UCSD-AML1 (cell line): ENCODE results near the gene SNX30.

Experiments used
- DNase-seq: peaks from one replicate; lab custom pipeline; 2025; ENCODE audit not compliant: unreplicated experiment; lab: John Stamatoyannopoulos, UW

SNX30 gene

DNA sequence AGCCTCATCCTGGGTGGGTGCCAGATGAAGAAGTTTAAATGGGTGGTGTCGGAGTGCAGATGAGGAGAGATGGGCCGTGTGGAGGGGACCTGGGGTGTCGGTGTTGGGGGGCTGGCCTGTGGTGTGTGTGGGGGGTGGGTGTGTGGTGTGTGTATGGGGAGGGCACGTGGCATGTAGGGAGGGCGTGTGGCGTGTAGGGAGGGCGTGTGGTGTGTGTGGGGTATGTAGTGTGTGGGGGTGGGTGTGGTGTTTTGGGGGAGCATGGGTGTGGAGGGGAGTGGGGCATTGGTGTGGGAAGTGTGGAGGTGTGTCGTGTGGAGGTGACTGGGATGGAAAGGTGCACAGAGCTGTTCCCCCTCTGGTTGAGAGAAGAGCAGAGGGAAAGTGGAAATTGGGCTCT is 105.6 kb downstream of the SNX30 start:
- DNase-seq = no peak

DNA sequence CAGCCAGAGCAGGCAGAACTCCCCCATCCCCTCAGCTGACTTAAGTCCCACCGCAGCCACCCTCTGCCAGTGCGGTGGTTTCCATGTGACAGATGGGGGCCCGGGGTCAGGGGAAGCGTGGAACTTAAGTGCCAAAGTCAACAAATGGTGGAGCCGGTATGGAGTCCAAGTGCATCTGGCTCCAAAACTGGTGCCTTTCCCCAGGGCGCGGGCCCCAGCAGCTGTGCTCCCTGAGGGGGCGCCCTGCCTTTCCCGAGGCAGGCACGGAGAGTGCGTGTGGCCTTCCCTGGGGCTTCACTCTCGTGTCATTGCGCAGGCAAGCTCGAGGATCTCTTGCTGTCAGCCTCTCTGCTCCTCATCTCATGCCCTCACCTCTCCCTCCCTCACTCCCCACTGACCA is 106.3 kb downstream of the SNX30 start:
- no peak for DNase-seq

DNA sequence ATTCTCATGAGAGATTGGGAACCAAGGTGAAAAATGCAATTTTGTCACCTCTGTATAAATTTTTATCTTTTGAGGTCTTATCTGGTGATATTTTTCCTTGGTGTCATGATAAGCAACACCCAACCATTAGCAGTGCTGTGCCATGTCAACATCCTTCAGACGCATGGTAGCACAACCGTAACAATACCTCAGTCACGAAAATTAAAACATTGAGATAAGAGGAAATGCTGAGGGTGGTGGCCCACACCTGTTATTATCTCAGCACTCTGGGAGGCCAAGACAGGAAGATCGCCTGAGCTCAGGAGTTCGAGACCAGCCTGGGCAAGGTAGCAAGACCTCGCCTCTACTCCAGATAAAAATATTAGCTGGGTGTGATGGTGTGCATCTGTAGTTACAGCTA is 107.4 kb downstream of the SNX30 start:
- DNase-seq = no peak

DNA sequence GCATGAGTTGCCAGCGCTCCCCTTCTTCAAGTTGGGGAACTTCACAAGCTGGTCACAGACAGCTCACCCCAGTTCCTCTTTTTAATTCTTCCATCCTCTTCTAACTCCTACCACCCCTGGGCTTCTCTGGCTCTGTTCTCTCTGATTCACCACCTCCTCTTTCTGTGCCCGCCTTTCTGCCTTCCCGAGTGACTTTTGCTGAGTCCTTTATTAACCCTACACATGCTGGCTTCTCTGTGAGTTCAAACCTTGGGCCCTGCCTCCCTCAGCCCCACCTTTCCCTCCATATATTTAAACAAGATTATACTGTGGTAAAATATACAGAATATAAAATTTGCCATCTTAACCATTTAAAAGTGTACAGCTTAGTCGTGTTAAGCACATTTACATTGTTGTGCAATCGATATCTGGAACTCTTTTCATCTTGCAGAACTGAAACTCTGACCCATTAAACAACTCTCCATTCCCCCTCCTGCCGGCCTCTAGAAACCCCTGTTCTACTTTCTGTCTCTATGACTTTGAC is 108.1 kb downstream of the SNX30 start:
- peak; percentile 61 for DNase-seq

DNA sequence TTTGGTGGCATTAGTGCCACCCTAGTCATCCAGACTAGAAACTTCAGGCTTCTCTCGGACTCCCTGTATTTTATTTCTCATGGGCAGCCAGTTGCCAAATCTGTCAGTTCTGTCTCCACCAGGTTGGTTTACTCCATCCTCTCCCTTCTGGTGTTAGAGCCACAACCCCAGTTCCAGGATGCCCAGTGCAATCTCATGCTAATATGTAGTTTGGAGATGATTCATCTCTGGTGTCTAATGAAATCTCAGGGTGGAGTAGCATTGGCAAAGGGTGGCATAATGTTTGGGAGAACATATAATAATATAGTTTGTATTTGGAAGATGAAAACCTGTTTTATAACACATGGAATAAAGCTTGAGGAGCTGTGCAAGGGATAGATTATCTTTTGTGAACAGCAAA is 109.9 kb downstream of the SNX30 start:
- no peak for DNase-seq

DNA sequence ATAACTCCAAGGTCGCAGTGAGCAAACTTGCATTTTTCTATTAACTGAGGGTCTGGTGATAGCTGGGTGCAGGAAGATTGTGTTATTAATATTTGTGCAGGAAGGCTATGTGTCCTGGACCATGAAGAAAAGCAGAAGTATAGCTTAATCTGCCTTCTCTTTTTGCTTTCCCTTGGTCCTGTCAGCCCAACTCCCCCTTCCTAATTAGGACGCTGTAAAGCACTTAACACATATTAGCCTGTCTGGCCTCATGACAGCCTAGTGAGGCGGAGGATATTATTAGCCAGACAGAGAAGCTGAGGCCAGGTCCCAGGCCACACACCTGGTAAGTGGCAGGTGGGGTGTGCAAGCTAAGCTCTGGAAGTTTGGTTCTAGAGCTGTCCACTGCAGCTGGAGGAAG is 110.6 kb downstream of the SNX30 start:
- no peak for DNase-seq

DNA sequence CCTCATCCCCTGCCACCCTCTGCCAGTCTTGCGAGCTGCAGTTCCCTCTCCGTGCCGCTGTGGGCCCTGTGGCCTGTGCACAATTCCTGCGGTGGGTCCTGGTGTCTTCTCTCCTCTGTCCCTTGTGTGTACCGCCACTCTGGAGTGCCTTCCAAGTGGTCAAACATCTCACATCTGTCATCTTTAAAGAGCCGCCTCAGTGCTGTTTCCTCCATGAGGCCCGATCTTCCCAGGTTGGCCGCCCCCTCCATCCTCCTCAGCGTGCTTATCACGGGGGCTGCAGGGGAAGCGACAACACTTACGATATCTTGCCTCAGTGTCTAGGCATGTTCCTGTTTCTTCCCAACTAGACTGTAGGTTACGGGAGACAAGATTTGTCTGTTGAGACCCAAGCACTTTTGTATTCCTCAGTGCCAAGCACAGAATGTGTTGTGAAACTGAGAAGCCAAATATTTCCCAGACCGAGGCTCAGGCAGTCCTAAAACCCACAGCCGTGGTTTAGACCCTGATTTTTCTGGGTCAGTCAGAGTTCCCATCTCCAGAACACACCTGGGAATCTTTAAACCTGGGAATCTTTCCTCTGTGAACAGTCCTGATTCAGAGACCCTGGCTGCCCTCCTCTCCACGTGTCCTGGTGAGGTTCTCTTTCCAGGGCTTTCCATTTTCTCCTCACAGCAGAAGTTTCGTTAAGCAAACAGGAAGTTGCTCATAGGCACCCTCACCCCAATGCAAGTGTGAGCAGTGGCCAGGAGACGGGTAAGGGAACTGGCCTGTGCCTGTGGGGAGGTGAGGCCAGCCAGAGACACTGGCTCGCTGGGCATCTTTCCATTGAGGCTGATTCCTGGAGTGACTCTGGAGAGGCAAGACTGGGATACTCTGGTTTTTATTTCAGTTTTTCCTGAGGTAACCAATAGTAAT is 111.3 kb downstream of the SNX30 start:
- peak; percentile 54 for DNase-seq

DNA sequence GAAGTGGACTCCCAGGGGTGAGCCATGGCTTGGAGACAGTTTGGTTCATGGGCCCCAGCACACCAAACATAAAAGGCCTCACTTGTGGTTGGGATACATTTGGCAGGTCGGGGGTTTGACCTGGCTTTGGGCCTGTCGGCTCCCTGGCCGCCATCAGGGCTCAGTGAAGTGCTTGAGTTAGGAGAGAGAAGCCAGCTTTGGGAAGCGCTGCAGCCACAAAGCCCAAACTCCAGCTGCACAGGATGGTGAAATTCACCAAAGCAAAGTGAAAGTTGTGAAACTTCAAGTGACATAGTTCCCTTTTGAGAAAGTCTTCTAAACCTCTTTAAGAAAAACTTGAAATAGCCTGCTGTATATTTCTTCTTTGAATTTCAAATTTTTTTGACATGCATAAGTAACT is 112.7 kb downstream of the SNX30 start:
- DNase-seq = peak; percentile 51

DNA sequence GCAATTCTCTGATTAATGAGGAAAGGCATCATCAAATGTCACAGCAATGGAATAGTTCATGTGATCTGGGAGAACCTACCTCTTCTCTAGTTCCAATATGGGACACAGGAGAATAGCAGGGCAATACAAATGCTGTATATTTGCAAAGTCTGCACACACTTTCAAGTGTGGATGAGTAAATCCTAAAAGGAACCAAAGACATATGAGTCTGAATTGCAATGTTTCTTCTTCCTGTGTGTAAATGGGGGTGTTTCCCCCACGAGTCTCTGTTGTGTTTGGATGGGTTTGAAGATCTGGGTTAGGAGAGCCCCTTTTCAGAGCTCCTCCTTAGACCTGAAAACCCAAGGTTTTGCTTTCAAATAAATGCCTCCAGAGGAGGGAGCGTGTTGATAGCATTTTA is 113.2 kb downstream of the SNX30 start:
- DNase-seq = no peak

DNA sequence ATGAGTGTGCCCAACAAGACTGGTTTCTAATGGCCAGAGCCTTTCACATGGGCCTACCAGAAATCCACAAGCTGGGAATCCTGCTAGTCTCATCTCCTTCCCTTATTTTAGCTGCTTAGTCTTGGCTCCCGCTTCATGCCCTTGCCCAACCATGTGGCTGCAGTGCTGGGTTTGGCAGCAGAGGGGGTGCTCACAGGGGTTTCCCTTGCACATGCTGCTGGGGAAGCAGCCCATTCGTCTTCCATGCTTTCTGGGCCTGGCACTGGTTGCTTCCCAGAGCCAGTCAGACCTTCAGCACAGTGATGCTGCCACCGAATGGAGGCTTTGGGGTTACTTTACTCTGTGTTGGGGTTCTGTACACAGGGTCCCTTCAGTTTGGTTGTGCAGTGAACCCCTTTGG is 113.8 kb downstream of the SNX30 start:
- no peak for DNase-seq

DNA sequence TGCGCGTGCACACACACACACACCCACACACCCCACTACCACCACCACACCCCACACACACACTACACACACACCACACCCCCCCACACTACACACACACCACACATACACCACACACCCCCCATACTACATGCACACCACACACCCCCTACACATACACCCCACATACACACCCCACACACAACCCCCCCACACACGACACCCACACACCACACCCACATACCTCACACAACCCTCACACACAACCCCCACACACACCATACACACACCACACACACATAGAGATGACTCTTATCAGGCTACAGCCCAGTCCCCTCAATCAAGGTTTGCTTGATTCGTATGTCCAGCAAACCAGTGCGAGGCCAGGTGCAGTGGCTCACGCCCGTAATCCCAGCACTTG is 114.4 kb downstream of the SNX30 start:
- no peak for DNase-seq

DNA sequence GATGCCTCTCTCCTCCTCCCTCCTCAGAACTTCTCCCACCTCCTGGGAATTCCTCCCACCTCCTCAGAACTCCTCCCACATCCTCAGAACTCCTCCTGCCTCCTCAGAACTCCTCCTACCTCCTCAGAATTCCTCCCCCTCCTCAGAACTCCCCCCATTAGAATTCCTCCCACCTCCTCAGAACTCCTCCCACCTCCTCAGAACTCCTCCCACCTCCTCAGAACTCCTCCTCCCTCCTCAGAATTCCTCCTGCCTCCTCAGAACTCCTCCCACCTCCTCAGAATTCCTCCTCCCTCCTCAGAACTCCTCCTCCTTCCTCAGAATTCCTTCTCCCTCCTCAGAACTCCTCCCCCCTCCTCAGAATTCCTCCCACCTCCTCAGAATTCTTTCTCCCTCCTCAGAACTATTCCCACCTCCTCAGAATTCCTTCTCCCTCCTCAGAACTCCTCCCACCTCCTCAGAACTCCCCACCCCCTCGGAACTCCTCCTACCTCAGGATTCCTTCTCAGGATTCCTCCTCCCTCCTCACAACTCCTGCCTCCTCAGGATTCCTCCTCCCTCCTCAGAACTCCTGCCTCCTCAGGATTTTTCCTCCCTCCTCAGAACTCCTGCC is 116.2 kb downstream of the SNX30 start:
- DNase-seq = peak; percentile 51

DNA sequence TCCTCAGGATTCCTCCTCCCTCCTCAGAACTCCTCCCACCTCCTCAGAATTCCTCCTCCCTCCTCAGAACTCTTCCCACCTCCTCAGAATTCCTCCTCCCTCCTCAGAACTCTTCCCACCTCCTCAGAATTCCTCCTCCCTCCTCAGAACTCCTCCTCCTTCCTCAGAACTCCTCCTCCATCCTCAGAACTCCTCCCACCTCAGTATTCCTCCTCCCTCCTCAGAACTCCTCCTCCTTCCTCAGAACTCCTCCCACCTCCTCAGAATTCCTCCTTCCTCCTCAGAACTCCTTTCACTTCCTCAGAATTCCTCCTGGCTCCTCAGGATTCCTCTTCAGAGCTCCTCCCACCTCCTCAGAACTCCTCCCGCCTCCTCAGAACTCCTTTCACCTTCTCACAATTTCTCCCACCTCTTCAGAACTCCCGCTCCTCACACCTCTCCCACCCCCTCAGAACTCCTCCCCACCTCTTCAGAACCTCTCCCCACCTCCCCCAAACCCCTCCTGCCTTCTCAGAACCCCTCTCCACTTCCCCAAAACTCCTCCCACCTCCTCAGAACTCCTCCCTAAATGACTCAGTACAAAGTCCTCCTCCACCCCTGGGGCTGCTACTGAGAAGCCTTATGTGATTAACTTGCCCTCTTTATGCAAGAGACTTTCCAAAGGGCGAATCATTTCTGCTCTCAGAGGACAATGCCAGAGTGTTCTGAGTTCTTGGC is 116.9 kb downstream of the SNX30 start:
- DNase-seq = peak; percentile 57

DNA sequence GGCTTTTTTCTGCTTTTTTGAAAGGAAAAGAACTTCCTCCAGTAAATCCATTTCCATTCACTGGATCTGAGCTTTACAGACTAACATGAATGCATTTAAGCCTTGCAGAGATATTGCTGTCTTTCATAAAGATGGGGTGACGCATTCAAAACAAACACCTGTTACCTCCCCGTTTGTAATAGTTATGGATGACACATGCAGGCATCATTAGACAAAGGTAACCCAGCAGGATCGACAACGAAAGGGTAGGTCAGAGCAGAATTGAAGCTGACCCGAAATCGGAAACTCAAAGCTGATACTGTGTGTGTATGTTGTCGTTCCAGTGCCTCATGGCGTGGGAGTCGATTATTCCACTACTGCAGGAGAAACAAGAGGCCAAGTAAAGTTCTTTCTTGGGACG is 117.9 kb downstream of the SNX30 start:
- no peak for DNase-seq

DNA sequence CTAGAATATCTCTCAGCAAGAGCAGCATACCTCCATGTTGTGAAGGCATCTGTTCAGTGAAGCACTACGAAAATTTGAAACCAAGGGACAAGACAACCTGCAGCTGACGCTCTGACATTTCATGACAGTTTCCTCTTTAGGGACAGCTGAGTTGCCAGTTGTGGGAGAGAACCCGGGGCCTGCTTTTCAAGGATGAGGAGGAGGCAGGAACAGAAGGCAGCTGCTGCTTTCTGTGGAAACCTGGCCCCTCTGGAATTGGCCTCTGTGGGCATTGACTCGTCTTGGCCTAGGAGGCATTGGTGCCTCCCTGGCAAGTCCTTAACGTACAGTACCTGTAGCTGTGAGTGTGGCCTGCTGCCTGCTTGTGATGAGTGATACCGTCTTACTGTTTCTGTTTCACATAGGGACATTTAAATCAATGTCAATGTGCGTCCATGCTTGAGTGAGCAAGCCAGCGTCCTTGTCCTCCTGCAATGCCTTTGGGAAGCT is 118.5 kb downstream of the SNX30 start:
- no peak for DNase-seq

DNA sequence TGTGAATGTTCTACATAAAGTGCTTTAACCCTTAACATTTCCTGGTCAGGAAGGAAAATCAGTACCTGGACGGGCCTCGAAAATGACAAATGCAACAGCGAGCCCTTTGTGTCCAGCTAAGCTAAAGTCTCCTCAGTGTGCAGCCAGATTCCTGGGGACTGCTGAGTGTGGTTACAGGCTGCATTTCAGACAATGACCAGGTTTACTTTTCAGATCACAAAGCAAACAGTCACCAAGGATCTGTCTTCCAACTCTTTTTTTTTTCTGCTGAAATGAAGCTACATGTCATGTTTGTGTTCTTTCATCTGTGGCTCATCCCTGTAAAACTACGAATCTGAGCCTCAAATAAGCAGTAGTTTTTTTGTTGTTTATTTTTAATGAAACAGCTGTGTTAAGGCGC is 119.4 kb downstream of the SNX30 start:
- no peak for DNase-seq

DNA sequence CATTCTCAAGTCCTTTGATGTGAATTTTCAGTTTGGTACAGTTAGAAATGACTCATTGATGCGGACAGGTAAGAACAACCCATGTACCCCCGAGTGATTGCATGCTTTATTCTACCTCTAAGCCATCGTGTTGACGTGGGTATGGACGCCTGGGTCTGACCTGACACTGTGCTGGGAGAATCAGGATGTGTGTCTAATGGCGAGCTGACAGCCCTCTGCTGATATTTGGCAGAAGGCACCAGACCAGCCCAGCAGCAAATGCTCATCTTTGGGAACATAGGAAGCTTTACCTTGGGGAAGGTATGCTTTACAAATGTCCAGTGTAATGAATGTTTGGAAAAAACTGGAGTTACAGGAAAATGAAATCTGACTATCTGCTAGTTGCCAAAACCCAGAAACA is 120.0 kb downstream of the SNX30 start:
- DNase-seq = no peak

DNA sequence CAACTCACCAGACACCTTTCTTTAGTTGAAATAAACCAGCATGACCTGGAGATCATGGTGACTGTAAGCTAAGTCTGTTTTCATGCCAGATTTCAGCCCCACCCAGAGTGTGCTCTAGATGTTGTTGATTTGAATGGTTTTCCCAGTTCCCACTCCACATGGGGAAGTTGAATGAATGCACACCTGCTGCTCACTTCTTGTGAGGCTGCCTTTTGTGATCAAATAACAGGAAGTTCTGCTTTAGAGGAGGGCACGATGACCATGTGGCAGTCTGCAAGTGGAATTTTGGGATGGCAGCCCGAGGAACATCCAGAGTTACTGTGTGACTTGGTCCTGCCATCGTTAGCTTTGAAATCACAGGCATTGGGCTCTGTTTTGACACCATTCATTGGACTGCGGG is 121.5 kb downstream of the SNX30 start:
- no peak for DNase-seq

DNA sequence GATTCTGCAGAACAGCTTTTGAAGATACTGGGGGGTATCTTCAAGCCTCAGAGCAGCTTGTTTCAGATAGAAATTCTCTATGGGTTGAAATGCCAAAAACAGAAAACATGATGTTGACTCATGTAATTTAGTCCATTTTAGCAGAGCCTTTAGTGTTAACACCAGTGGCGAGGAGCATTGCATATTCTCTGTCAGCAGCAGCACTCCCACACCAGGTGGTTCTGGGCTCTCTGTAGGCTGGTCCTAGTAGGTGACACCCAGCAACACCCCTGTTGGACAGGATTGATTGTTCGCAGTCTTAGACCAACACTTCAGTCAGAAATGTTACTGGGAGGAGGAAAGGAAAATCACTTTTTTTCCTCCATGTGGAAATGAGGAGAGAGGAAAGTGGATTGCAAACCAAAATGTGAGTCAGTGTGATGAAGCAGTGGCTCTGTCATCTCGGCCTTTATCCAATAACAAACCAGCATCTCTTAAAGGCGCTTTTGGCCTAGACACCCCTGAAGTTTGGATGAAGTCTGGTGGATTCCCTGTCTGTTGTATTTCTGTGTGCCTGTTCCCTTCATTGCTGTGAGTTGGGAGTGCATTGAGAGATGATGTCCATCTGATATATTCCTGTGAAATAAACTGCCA is 123.3 kb downstream of the SNX30 start:
- no peak for DNase-seq

DNA sequence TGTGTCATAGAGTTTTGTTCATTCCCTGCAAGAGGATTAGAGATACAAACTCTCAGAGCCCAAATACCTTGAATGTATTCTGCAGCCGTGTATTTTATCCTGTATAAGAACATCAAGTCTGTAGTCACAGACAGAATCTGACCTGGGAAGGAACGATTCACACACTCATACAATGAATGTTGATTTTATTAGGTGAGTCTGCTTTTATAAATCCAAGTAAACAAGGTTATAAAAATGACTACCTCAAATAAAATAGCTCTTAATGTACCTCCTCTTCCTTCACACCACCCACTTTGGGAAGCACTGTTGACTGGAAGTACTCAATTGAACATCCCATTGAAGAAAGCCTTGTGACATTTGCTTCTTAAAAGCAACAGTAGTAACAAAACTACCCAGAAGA is 128.2 kb downstream of the SNX30 start:
- DNase-seq = no peak

DNA sequence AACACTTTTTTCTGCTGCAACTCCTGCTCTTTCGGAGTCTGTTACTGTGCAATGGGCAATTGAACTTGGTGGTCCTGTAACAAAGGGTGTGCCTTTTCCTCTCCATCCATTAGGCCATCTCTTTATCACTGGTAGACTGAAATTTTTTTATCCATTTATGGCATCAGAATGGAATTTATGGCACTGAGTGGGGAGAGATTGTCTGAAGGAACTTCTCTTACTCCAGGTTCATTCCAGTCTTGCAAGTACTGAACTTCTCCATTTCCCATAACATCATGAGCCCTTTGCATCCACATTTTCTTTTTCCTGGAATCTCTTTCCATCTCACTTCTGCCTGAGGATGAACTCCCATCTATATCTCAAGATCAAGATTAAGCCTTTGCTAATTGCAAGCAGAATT is 130.1 kb downstream of the SNX30 start:
- DNase-seq = no peak
